GM18520 (cell line): ENCODE data around the gene ZSCAN31.
"Not testable (repeated sequence)": the region's sequence is repeated elsewhere in the genome, so short reads cannot be mapped to it uniquely, and the experiment has no call there.

Source experiments
- ATAC-seq: cut with Tn5 transposase; IDR thresholded peaks from one replicate; pipeline ENCODE4 v1.9.1; 2021; ENCODE audit not compliant: unreplicated experiment

ZSCAN31 gene

DNA sequence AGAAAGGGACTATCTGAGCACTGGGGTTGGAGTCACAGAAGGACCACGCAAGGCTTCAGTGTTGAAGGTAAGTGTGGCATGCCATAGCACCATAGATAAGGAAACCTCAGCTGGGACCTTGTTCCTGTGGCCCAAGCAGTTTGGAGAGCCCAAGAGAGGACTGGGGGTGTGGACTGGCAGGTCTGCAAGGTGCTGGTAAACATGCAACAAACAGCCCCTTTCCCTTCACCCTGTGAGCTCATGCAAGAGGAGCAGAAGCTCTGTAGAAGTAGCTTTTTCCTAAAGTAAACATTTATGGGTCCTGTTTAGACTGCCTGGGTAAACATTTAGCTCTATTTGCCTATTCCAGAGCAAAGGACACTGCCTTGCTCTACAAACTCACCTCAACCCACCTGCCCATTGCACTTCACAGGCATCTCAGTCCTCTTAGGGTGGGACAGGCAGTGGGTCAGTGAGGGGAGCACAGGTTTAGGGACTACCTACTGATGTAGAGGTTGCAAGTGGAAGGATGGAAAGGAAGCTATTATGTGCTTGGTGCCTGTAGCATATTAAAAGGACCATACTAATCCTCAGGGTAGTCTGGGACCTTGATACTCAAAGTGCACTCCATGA is 12.0 kb downstream of the ZSCAN31 start:
- no peak for ATAC-seq

DNA sequence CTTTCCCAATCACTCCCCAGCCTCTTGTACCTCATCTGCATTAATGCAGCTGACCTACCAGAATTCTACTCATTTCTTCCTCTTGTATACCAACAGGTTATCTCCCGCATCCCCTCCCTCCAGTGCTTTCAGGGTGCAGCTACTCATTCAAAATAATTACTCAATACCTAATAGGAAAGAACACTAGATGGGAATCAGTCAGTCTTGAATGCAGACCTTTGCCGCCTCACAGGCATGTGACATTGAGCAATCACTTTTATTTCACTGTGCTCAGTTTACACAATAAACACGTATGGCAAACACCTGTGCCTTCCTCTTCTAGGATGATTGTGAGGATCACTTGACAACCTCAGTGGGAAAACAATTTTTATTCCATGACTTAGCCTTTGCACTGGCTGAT is 13.3 kb downstream of the ZSCAN31 start:
- ATAC-seq, result no peak

DNA sequence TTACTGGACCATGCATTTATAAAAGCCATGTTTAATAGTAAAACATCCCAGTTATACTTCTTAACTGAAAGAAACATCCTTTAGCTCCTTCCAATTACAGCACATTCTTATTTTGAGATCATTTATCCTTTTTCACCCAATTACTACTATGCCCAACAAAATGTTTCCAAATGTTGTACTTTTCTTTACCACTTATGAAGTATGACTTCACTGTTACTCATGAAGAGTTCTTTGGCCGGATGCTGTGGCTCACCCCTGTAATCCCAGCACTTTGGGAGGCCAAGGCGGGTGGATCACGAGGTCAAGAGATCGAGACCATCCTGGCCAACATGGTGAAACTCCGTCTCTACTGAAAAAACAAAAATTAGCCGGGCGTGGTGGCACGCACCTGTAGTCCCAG is 18.1 kb downstream of the ZSCAN31 start:
- ATAC-seq, result not testable (repeated sequence)

GRCh38 chr6:28315628-28316027 is 20.3 kb downstream of the ZSCAN31 start:
- ATAC-seq, result no peak

- ATAC-seq, result no peak
These were observed 23.0 kb downstream of the ZSCAN31 start for GRCh38 chr6:28312939-28313338.

GRCh38 chr6:28311139-28311823 is 24.7 kb downstream of the ZSCAN31 start:
- ATAC-seq, result no peak

GRCh38 chr6:28306363-28306762 is 29.6 kb downstream of the ZSCAN31 start:
- ATAC-seq, result not testable (repeated sequence)

DNA sequence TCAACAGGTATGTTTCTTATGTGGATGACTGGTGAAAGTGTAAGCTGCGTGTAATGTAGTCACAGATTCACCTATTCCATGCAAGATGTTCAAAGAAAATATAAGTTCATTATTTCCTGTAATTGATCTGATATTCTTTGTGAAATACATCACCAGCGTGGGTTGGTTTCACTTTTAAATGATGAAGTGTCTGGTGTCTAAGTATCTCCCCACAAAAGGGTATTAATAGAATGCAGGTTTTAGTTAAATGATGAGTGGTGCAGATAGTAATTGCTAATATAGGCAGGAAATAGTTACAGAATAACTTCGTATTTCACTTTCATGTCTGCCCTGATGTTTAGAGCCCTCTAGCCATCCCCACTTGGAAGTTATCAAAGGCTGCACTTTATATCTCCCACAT is 32.4 kb downstream of the ZSCAN31 start:
- no peak for ATAC-seq

GRCh38 chr6:28296520-28297060 is 39.4 kb downstream of the ZSCAN31 start:
- no peak for ATAC-seq

DNA sequence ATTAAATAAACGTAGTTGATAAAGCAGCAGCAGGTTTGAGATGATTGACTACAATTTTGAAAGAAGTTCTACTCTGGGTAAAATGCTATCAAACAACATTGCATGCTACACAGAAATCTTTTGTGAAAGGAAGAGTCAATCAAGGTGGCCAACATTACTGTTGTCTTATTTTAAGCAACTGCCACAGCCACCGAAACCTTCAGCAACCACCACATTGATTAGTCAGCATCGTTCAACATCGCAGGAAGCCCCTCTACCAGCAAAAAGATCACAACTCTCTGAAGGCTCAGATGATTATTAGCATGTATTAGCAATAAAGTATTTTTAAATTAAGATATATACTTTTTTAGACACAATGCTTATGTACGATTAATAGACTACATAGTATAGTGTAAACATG is 40.6 kb downstream of the ZSCAN31 start:
- ATAC-seq, result no peak

- ATAC-seq, result no peak
These were observed 44.4 kb downstream of the ZSCAN31 start for GRCh38 chr6:28291573-28291972.

DNA sequence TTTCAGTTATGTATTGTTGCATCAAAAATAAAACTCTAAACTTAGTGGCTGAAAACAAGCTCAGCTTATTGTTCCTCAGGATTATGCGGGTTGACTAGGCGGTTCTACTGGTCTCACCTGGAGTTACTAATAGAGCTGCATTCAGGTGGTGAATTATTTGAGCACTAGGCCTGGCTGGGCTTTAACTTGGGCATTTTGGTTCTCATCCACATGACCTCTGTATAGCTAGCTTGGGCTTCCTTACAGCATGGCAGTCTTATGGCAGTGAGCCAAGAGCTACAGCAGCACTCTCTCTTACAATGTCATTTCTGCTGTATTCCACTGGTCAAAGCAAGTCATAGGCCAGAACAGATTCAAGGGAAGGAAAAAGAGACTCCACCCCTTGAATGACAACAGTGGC is 53.0 kb downstream of the ZSCAN31 start:
- ATAC-seq, result no peak

DNA sequence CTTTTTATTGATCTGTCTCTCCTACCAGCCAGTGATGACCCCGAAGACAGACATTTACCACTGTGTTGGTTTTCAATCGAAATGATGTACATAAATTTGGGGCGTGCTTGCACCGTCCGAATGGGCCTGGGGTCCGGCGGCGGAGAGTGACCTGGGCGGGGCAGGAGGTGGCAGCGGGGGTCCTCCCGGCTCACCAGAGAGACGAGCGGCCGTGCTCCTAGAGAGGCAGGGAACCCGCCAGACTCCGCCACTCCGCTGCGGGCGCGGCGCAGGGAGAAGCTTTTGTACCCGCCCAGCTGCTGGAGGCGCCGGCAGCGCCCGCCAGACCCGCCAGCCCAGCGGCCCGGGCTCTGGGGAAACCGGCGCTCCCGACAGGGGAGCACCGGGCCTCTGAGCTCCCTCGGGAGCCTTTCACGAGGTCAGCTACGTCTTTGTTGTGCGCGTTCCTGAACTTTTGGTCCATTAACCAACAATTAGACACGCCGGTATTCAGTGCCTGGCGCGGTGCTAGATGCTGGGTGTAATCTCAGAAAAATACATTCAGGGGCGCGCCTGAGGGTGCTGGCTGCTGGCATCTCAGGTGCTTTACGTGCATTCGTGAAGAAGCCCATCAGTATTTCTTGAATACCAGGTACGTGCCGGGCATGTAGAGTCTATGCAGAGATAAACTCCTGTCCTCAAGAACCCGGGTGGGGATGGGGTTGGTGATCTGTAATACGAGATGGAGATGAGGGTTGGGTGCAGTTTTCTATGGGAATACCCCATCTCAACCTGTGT is 54.5 kb downstream of the ZSCAN31 start, which contains the start of gene PGBD1:
PGBD1 (plus strand) TSS at position 285 of the 777 bp plus-strand sequence. CDS start 2,242 bp downstream, outside the sequence.
- ATAC-seq, result no peak

- ATAC-seq, result no peak
These were observed 55.2 kb downstream of the ZSCAN31 start for GRCh38 chr6:28280595-28281287.

- ATAC-seq, result no peak
These were observed 58.2 kb downstream of the ZSCAN31 start for GRCh38 chr6:28277746-28278145.

GRCh38 chr6:28274888-28275287 is 61.1 kb downstream of the ZSCAN31 start:
- ATAC-seq, result no peak
